IMR-90 (cell line): ENCODE results near the gene ALDH5A1. TPM values are rescaled to one million over a fixed set of nuclear protein-coding genes. Genes with fewer than 3 reads are reported as not detected.
A peak's percentile ranks its signal among the peaks of the same experiment; 100 is the strongest.

ENCODE experiments used
- ATAC-seq: fragments of 200-7000 bp; cut with Tn5 transposase; 2 replicates; pipeline ENCODE4 v1.9.1; 2020; ENCODE audit warnings: low read depth, mild to moderate bottlenecking, moderate library complexity
- BruUV-seq: library from RNA; stranded (reverse); fragments of 400-500 nt; replicated peaks from 2 replicates; lab custom pipeline; 2021; lab: Mats Ljungman, UMichigan
- CTCF ChIA-PET: fragments of 300-600 bp; formaldehyde crosslinking; extraction: SDS; loops from one replicate; lab custom pipeline; 2021; ENCODE audit warnings: antibody characterized with exemption; lab: Yijun Ruan, JAX
- POLR2A ChIA-PET: fragments of 300-600 bp; sonication (Branson Sonifier 250); formaldehyde crosslinking; loops from one replicate; lab custom pipeline; 2022; ENCODE audit warnings: antibody characterized with exemption; ENCODE audit not compliant: unreplicated experiment; lab: Charles Lee
- DNase-seq: peaks from one replicate; pipeline ENCODE4 v3.0.0; 2013
- H2AFZ ChIP-seq: replicated peaks from 2 replicates; pipeline ENCODE3; 2013; ENCODE audit warnings: low read length, mild to moderate bottlenecking; ENCODE audit not compliant: poor library complexity
- H2AK5ac ChIP-seq: 2 replicates; pipeline ENCODE4 v1.6.1; 2013; ENCODE audit warnings: low read depth, low read length, inconsistent platforms
- H2AK9ac ChIP-seq: replicated peaks from 2 replicates; pipeline ENCODE3; 2013; ENCODE audit warnings: mild to moderate bottlenecking, low read depth, low read length, moderate library complexity; ENCODE audit not compliant: poor library complexity
- H2BK120ac ChIP-seq: 2 replicates; pipeline ENCODE4 v1.6.1; 2013; ENCODE audit warnings: low read depth, low read length, inconsistent platforms
- H2BK15ac ChIP-seq: 3 replicates; pipeline ENCODE4 v1.6.1; 2013; ENCODE audit warnings: low read depth, low read length, inconsistent platforms
- H2BK20ac ChIP-seq: 2 replicates; pipeline ENCODE4 v1.6.1; 2013; ENCODE audit warnings: low read depth, mild to moderate bottlenecking, inconsistent platforms, low read length, moderate library complexity
- H2BK5ac ChIP-seq: 2 replicates; pipeline ENCODE4 v1.6.1; 2013; ENCODE audit warnings: mild to moderate bottlenecking, low read depth, low read length, inconsistent platforms; ENCODE audit not compliant: poor library complexity, severe bottlenecking
- H3K14ac ChIP-seq: replicated peaks from 2 replicates; pipeline ENCODE4 v1.6.1; 2013; ENCODE audit warnings: low read depth, low read length, inconsistent platforms
- H3K18ac ChIP-seq: 2 replicates; pipeline ENCODE4 v1.6.1; 2013; ENCODE audit warnings: low read depth, low read length, control low read depth
- H3K23ac ChIP-seq: 2 replicates; pipeline ENCODE4 v1.6.1; 2013; ENCODE audit warnings: low read depth, low read length, inconsistent platforms
- H3K27ac ChIP-seq: 2 replicates; pipeline ENCODE4 v1.5.1; 2013; ENCODE audit warnings: mild to moderate bottlenecking, control low read depth, low read length; ENCODE audit not compliant: insufficient read depth
- H3K27me3 ChIP-seq: 2 replicates; pipeline ENCODE4 v1.6.1; 2013; ENCODE audit warnings: low read length; ENCODE audit not compliant: control insufficient read depth, insufficient read depth
- H3K36me3 ChIP-seq: 2 replicates; pipeline ENCODE4 v1.6.1; 2013; ENCODE audit warnings: low read length, mixed read lengths; ENCODE audit not compliant: control insufficient read depth, insufficient read depth
- H3K4ac ChIP-seq: 2 replicates; pipeline ENCODE4 v1.6.1; 2013; ENCODE audit warnings: low read depth, low read length, inconsistent platforms
- H3K4me1 ChIP-seq: 2 replicates; pipeline ENCODE4 v1.6.1; 2013; ENCODE audit warnings: low read length, mixed read lengths; ENCODE audit not compliant: control insufficient read depth, insufficient read depth
- H3K4me2 ChIP-seq: 2 replicates; pipeline ENCODE4 v1.6.1; 2013; ENCODE audit warnings: low read depth, mild to moderate bottlenecking, control low read depth, low read length, moderate library complexity
- H3K4me3 ChIP-seq: 2 replicates; pipeline ENCODE4 v1.5.1; 2013; ENCODE audit warnings: low read depth, mild to moderate bottlenecking, control low read depth, low read length, moderate library complexity; ENCODE audit not compliant: insufficient read depth
- H3K56ac ChIP-seq: 2 replicates; pipeline ENCODE4 v1.6.1; 2013; ENCODE audit warnings: low read length, inconsistent platforms; ENCODE audit not compliant: insufficient read depth; ENCODE audit errors: extremely low read depth
- H3K79me1 ChIP-seq, 2 experiments: 2 replicates each; pipeline ENCODE4 v1.6.1; 2013; ENCODE audit warnings: low read length in 2 of 2, inconsistent platforms in 1 of 2, low read depth in 1 of 2
- H3K9ac ChIP-seq: 2 replicates; pipeline ENCODE4 v1.6.1; 2013; ENCODE audit warnings: low read depth, low read length, control low read depth
- H3K9me1 ChIP-seq: 2 replicates; pipeline ENCODE4 v1.6.1; 2013; ENCODE audit warnings: low read length, inconsistent platforms; ENCODE audit not compliant: insufficient read depth
- H3K9me3 ChIP-seq: 2 replicates; pipeline ENCODE4 v1.6.1; 2013; ENCODE audit warnings: low read length; ENCODE audit not compliant: control insufficient read depth, insufficient read depth
- H4K20me1 ChIP-seq: 2 replicates; pipeline ENCODE4 v1.6.1; 2013; ENCODE audit warnings: low read length, inconsistent platforms; ENCODE audit not compliant: insufficient read depth
- H4K5ac ChIP-seq: 2 replicates; pipeline ENCODE4 v1.6.1; 2013; ENCODE audit warnings: mild to moderate bottlenecking, low read depth, low read length, control low read depth
- H4K8ac ChIP-seq, 2 experiments: 2 replicates each; pipeline ENCODE4 v1.6.1; 2013; ENCODE audit warnings: low read depth in 2 of 2, low read length in 2 of 2, control low read depth in 1 of 2, inconsistent platforms in 1 of 2
- H4K91ac ChIP-seq: 2 replicates; pipeline ENCODE4 v1.6.1; 2013; ENCODE audit warnings: low read depth, low read length, inconsistent platforms; ENCODE audit not compliant: insufficient read depth
- BHLHE40 ChIP-seq: fragments of 150-350 bp; IDR thresholded peaks from 2 replicates; pipeline ENCODE4 v1.6.1; 2016; ENCODE audit warnings: mild to moderate bottlenecking, low read depth, low read length
- CEBPB ChIP-seq: IDR thresholded peaks from 2 replicates; pipeline ENCODE4 v1.6.1; 2012; ENCODE audit warnings: low read depth, low read length, improper control_type of control experiment
- CHD1 ChIP-seq: IDR thresholded peaks from 2 replicates; pipeline ENCODE4 v1.6.1; 2012; ENCODE audit warnings: low read depth, low read length, improper control_type of control experiment
- ELK1 ChIP-seq: fragments of 150-350 bp; IDR thresholded peaks from 2 replicates; pipeline ENCODE4 v1.6.1; 2016; ENCODE audit warnings: low read depth, mild to moderate bottlenecking, low read length, moderate library complexity, borderline replicate concordance
- FOS ChIP-seq: fragments of 150-350 bp; IDR thresholded peaks from 2 replicates; pipeline ENCODE4 v1.6.1; 2016; ENCODE audit warnings: low read depth, low read length
- MAFK ChIP-seq: IDR thresholded peaks from 2 replicates; pipeline ENCODE4 v1.6.1; 2012; ENCODE audit warnings: low read depth, low read length, improper control_type of control experiment
- MAZ ChIP-seq: IDR thresholded peaks from 2 replicates; pipeline ENCODE4 v1.6.1; 2012; ENCODE audit warnings: low read depth, mild to moderate bottlenecking, low read length, improper control_type of control experiment, moderate library complexity, borderline replicate concordance
- MXI1 ChIP-seq: IDR thresholded peaks from 2 replicates; pipeline ENCODE4 v1.6.1; 2012; ENCODE audit warnings: low read depth, mild to moderate bottlenecking, low read length, moderate library complexity, borderline replicate concordance
- NFE2L2 ChIP-seq: fragments of 150-350 bp; IDR thresholded peaks from 2 replicates; pipeline ENCODE4 v1.6.1; 2016; ENCODE audit warnings: low read depth, mild to moderate bottlenecking, low read length
- POLR2A ChIP-seq: IDR thresholded peaks from 2 replicates; pipeline ENCODE4 v1.6.1; 2012; ENCODE audit warnings: mild to moderate bottlenecking, low read depth, low read length
- RAD21 ChIP-seq: IDR thresholded peaks from 2 replicates; pipeline ENCODE4 v1.6.1; 2012; ENCODE audit warnings: low read length, improper control_type of control experiment
- RCOR1 ChIP-seq: IDR thresholded peaks from 2 replicates; pipeline ENCODE4 v1.6.1; 2012; ENCODE audit warnings: mild to moderate bottlenecking, low read length, improper control_type of control experiment; ENCODE audit not compliant: insufficient replicate concordance
- SMC3 ChIP-seq: fragments of 150-350 bp; IDR thresholded peaks from 2 replicates; pipeline ENCODE4 v1.6.1; 2016; ENCODE audit warnings: low read depth, mild to moderate bottlenecking, antibody characterized with exemption, low read length, moderate library complexity
- WGBS, 2 experiments: methylation state at CpG; one replicate each; pipeline versions ENCODE4 v1.1.5 to v1.1.7; 2013; ENCODE audit warnings: missing lambda C conversion rate in 2 of 2; ENCODE audit not compliant: insufficient read length in 1 of 2; ENCODE audit errors: extremely low coverage in 2 of 2; 5-methylcytosine and 5-hydroxymethylcytosine counted together
- dilution Hi-C: fragments of 300-500 bp; cut with HindIII; formaldehyde crosslinking; loops from one replicate; pipeline ENCODE4 v1.14.3; 2018; ENCODE audit warnings: low sequenced_read_pairs; ENCODE audit not compliant: unreplicated experiment
- in situ Hi-C: fragments of 300-500 bp; cut with MboI; formaldehyde crosslinking; loops from 3 replicates; pipeline ENCODE4 v1.14.3; 2019; ENCODE audit warnings: low sequenced_read_pairs, inconsistent platforms, mixed read lengths
- intact Hi-C: fragments of 100-400 bp; cut with micrococcal nuclease; formaldehyde crosslinking; loops from 2 replicates; pipeline ENCODE4 v1.10.0; 2022
- polyA plus RNA-seq, 3 experiments: library from polyadenylated mRNA; depleted of rRNA; stranded (reverse); fragments of >200 nt; gene quantifications; 2 replicates each; pipeline ENCODE4 v1.2.3, GENCODE V29; 2012; ENCODE audit warnings: low replicate concordance in 1 of 3
- total RNA-seq: library from RNA; depleted of rRNA; stranded (reverse); fragments of >200 nt; gene quantifications from 2 replicates; pipeline ENCODE4 v1.2.3, GENCODE V29; 2012
- TF ChIP-seq, protein P1 (sequence below): conservative IDR thresholded peaks from 2 replicates; pipeline ENCODE4 v1.5.1; 2012; ENCODE audit warnings: mild to moderate bottlenecking, low read depth, low read length, improper control_type of control experiment
- TF ChIP-seq, protein P2 (sequence below): fragments of 150-350 bp; IDR thresholded peaks from 2 replicates; pipeline ENCODE4 v1.6.1; 2017; ENCODE audit warnings: mild to moderate bottlenecking, antibody characterized with exemption, low read length, low read depth

ALDH5A1 gene
- total and polyA plus RNA-seq, 2 of the 4 experiments (the other 2 are of a cell fraction): 0.36 to 0.48 TPM

DNA sequence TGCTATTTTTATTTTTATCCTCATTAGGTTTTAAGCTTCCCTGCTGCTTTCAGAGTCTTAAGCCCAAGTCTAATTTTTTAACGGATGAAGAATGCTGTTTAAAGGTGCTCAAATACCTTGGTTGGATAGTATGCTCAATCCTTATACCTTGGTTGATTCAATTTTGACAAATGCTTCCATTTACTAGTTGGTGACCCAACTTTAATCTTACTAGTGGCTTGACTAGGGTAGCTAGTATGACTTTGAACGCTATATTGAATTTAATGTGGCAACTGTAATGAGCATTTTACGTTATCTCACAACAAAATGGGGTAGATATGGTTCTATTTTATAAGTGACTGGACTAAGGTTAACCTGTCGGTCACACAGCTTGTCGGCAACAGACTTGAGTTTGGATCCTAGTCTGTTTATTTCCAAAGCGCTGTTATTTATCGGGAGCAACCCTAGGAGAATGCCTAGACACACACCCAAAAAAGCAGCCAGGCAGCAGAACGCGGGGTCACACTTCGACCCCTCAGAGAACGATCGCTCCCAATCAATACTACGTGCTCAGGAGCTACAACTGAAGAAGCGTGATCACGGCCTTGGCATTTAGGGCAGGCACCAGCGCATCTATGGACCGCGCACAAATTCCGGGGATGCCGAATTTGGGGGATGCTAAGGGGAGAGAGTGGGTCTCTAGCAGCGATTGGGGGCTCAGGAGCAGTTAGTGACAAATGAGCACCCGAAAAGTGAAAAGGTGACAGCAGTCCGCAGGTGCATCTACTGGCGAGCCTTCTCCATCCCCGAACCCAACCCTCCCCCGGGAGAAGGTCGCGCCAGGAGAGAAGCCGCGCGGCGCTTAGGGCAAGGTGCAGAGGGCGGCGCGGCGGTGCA is 586 bp upstream of the ALDH5A1 start:
- no peaks in the 10 kb centered on the region for H3K79me1 ChIP-seq
- no peak overlapping the region for H2AK5ac ChIP-seq
- H3K4ac ChIP-seq: no peak overlapping the region
- peak overlapping the region; percentile 81 for H3K4me3 ChIP-seq
- peaks cover 5% of the 10 kb centered on the region for H3K4me1 ChIP-seq
- H2AFZ ChIP-seq: peak overlapping the region; percentile 95
- H3K9ac ChIP-seq: no peak overlapping the region
- WGBS, 2 experiments: 4% methylated on average over 13 of the region's 36 CpGs; no CpG with 5 or more reads in 1 of the 2 experiments
- no peak overlapping the region for H2BK15ac ChIP-seq
- no peaks in the 10 kb centered on the region for H3K9me3 ChIP-seq
- H4K5ac ChIP-seq: no peak overlapping the region
- DNase-seq (no peak), ATAC-seq (no peak)
- H2AK9ac ChIP-seq: no peak overlapping the region
- H3K14ac ChIP-seq: no peak overlapping the region
- no peaks in the 10 kb centered on the region for H3K36me3 ChIP-seq
- H3K23ac ChIP-seq: no peak overlapping the region
- intact Hi-C loops (no loop called here), in situ Hi-C loops (no loop called here), dilution Hi-C loops (no loop called here)
- H3K27ac ChIP-seq: no peak overlapping the region
- H3K27me3 ChIP-seq: peaks cover 12% of the 10 kb centered on the region
- peak overlapping the region; percentile 79 for H3K4me2 ChIP-seq
- ChIA-PET POLR2A (no interaction called here), CTCF (interaction anchor here (0.8 kb wide), 1 partner anchor 8 kb away, joined by 3 read pairs; no protein-coding TSS in a partner anchor)
- no peak overlapping the region for H2BK5ac ChIP-seq
- H4K8ac ChIP-seq: no peak overlapping the region
- H3K9me1 ChIP-seq: no peaks in the 10 kb centered on the region
- no peak overlapping the region for H2BK20ac ChIP-seq
- no peak overlapping the region for H3K56ac ChIP-seq
- no peak overlapping the region for H3K18ac ChIP-seq
- no peak overlapping the region for H4K91ac ChIP-seq
- no peaks in the 10 kb centered on the region for H4K20me1 ChIP-seq
- BruUV-seq: no TSS peak
- H2BK120ac ChIP-seq: no peak overlapping the region
- TF ChIP-seq MAFK: no peak
- TF ChIP-seq, protein P1, sequence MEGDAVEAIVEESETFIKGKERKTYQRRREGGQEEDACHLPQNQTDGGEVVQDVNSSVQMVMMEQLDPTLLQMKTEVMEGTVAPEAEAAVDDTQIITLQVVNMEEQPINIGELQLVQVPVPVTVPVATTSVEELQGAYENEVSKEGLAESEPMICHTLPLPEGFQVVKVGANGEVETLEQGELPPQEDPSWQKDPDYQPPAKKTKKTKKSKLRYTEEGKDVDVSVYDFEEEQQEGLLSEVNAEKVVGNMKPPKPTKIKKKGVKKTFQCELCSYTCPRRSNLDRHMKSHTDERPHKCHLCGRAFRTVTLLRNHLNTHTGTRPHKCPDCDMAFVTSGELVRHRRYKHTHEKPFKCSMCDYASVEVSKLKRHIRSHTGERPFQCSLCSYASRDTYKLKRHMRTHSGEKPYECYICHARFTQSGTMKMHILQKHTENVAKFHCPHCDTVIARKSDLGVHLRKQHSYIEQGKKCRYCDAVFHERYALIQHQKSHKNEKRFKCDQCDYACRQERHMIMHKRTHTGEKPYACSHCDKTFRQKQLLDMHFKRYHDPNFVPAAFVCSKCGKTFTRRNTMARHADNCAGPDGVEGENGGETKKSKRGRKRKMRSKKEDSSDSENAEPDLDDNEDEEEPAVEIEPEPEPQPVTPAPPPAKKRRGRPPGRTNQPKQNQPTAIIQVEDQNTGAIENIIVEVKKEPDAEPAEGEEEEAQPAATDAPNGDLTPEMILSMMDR: no peak
- TF ChIP-seq MAZ: no peak
- TF ChIP-seq CEBPB: no peak
- no peak for TF ChIP-seq RAD21
- no peak for TF ChIP-seq SMC3
- TF ChIP-seq MXI1: no peak
- no peak for TF ChIP-seq ELK1
- TF ChIP-seq NFE2L2: no peak
- TF ChIP-seq, protein P2, sequence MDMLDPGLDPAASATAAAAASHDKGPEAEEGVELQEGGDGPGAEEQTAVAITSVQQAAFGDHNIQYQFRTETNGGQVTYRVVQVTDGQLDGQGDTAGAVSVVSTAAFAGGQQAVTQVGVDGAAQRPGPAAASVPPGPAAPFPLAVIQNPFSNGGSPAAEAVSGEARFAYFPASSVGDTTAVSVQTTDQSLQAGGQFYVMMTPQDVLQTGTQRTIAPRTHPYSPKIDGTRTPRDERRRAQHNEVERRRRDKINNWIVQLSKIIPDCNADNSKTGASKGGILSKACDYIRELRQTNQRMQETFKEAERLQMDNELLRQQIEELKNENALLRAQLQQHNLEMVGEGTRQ: no peak
- TF ChIP-seq RCOR1: no peak
- no peak for TF ChIP-seq CHD1
- TF ChIP-seq POLR2A: no peak
- no peak for TF ChIP-seq BHLHE40
- no peak for TF ChIP-seq FOS
